Bronchial epithelial cell (primary cell): ENCODE data around the gene NXT1. TPM values are rescaled to one million over a fixed set of nuclear protein-coding genes. Genes with fewer than 3 reads are reported as not detected.

Experiments used
- DNase-seq: peaks from one replicate; pipeline ENCODE4 v3.0.0-alpha.2; 2010; ENCODE audit warnings: low read depth
- FAIRE-seq: peaks from 2 replicates; lab custom pipeline; 2011; peaks lifted over from hg19 to GRCh38; lab: Jason Lieb, UNC
- H3K27me3 ChIP-seq: 2 replicates; pipeline ENCODE4 v1.5.1; 2011; ENCODE audit warnings: low read length; ENCODE audit not compliant: control insufficient read depth, insufficient read depth
- H3K36me3 ChIP-seq: 2 replicates; pipeline ENCODE4 v1.5.1; 2011; ENCODE audit warnings: low read length; ENCODE audit not compliant: control insufficient read depth, insufficient read depth
- H3K4me3 ChIP-seq: 2 replicates; pipeline ENCODE4 v1.5.1; 2011; ENCODE audit warnings: mild to moderate bottlenecking, low read depth, low read length, control low read depth
- CTCF ChIP-seq: IDR thresholded peaks from 2 replicates; pipeline ENCODE4 v1.5.1; 2011; ENCODE audit warnings: mild to moderate bottlenecking, moderate library complexity, low read length, control low read depth, inconsistent platforms; ENCODE audit not compliant: insufficient read depth, severe bottlenecking
- total RNA-seq: library from RNA; depleted of rRNA; stranded (reverse); fragments of >200 nt; gene quantifications from 2 replicates; pipeline ENCODE4 v1.2.1, GENCODE V29; 2014

NXT1 gene
- total RNA-seq, 1 donor from 2014 or later = 61.9 TPM

GRCh38 chr20:23367770-23368169 is 17.2 kb downstream of the NXT1 start:
- FAIRE-seq (no peak), DNase-seq (peak; percentile 91)
- no peak for TF ChIP-seq CTCF

DNA sequence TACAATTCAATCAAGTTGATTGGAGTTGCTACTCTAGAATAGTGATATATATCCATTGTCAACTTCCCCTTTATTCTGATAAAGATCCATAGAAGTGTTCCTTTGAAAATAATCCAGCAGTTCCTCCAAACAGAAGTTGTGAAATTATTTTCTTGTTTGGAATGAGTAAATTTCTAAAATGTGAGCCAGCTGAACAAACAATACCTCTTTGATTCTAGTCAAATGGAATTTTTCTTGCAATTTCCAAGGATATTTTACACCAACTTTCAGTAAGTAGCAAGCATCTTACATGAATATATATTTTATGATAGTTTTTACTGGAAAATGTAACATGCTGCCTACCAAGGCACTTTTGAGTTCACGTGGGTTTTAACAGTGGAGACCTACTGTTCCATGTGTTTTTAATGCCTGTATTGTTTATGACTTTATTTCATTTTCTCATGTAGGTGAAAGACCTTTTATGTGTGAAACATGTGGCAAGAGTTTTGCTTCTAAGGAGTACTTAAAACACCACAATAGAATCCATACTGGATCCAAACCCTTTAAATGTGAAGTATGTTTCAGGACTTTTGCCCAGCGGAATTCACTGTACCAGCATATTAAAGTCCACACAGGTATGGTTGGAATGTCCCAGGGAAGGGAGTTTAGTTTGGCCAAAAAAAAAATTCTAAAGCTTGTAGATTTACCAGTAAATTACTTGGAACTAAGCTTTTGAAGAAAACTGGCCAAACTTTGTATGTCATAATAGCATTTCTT is 17.9 kb downstream of the NXT1 start:
- H3K36me3 ChIP-seq = peaks cover 21% of the 10 kb centered on the region
- no peak for FAIRE-seq

More at GRCh38 chr20:23367770-23368169, 17.2 kb downstream of the NXT1 start:
- Histone ChIP-seq H3K27me3 (no peaks in the 10 kb centered on the region), H3K4me3 (no peak overlapping the region), H3K36me3 (peaks cover 21% of the 10 kb centered on the region)

GRCh38 chr20:23369072-23369823 is 18.7 kb downstream of the NXT1 start:
- DNase-seq (no peak), FAIRE-seq (no peak)
- H3K36me3 ChIP-seq = peaks cover 25% of the 10 kb centered on the region
- no peak overlapping the region for H3K4me3 ChIP-seq
- no peak for TF ChIP-seq CTCF
- no peaks in the 10 kb centered on the region for H3K27me3 ChIP-seq

More for the DNA sequence above, 17.9 kb downstream of the NXT1 start:
- Histone ChIP-seq H3K4me3 (no peak overlapping the region), H3K27me3 (no peaks in the 10 kb centered on the region)
- no peak for DNase-seq
- TF ChIP-seq CTCF = no peak

GRCh38 chr20:23370274-23370673 is 19.7 kb downstream of the NXT1 start:
- no peak for DNase-seq
- FAIRE-seq = no peak
- Histone ChIP-seq H3K27me3 (no peaks in the 10 kb centered on the region), H3K4me3 (no peak overlapping the region), H3K36me3 (peaks cover 24% of the 10 kb centered on the region)
- TF ChIP-seq CTCF = no peak

DNA sequence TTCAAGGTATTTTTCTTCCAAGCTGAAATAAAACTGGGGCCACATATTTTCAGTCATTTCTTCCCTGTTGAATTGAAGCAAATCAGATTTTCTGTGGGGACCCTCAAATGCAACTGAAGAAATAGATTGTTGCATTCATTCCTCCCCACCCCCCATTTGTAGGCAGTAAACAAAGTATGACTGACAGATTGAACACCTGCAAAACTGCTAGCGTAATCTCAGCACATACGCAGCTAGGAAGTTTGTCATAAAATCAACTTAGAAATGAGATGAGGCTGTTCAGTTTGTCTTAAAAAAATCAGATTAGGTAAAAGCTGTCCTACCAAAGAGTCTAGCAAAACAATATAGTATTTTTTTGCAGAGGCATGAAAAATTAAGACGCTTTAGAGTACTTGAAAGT is 20.3 kb downstream of the NXT1 start:
- H3K27me3 ChIP-seq = no peaks in the 10 kb centered on the region
- no peak for FAIRE-seq
- H3K4me3 ChIP-seq = no peak overlapping the region
- no peak for TF ChIP-seq CTCF
- H3K36me3 ChIP-seq = peaks cover 25% of the 10 kb centered on the region
- no peak for DNase-seq
